ENCODE data around the gene ROR1.

The ROR1 gene

GRCh38 chr1:63875636-63876035 is 101.8 kb downstream of the ROR1 start:
- H3K27ac ChIP-seq, result no peak overlapping the region
- no peak for DNase-seq (ENCODE audit: low read depth, low spot score)

DNA sequence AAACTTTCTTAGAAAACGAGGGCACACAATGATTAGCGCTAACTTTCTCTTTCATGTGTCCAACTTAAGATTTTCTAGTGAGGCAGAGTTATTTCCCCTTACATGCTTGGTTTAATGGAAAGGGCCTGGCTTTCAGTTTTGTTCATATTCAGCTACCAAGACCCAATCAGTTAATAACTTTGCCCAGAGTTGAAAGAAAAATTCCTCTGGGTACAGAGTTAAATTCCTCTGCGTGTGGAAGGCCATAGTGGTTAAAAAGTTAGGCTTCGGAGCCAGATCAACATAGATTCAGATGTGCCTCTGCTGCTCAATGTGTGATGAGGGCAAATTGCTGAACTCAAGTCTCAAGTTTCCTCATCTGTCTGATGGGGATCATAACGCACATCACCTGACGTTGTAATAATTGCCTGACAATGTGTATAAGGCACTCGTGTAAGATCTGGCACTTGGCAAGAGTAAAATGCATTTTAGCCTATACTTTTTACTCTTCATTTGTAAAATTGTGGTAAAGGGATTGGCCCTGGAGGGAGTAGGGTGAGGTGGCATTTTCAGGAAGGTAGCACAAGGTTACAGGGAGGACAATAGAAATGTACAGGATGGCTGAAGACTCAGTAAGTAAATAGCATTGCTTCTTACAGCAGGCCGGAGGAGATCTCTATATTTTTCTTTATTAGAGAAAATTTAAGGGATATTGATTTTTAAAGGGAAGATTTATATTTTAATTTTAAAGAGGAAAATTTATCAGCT is 103.4 kb downstream of the ROR1 start:
- peak overlapping the region; percentile 19 for H3K27ac ChIP-seq

GRCh38 chr1:63877816-63878215 is 104.0 kb downstream of the ROR1 start:
- peak overlapping the region; percentile 19 for H3K27ac ChIP-seq
- DNase-seq (ENCODE audit: low read depth, low spot score), result peak; percentile 71

More for the DNA sequence above, 103.4 kb downstream of the ROR1 start:
- no peak for DNase-seq (ENCODE audit: low read depth, low spot score)

DNA sequence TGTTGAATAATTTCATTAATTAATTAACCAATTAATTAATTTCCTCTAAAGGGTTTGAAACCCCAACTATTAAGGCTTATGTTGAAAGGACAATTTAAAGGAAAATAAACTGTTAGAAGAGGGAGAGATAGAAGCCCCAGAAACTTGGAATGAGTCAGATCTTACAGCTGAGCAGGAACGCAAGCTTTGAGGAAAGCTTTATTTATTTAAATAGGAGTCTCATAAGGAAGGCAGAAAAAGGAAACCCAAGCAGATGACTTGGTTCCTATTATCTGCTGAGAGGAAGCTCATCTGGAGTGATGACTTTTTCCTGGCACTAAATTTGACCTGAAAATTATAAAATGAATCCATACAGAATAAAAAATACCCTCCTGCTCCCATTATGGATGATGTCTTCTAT is 105.1 kb downstream of the ROR1 start:
- DNase-seq (ENCODE audit: low read depth, low spot score), result no peak
- no peak overlapping the region for H3K27ac ChIP-seq

DNA sequence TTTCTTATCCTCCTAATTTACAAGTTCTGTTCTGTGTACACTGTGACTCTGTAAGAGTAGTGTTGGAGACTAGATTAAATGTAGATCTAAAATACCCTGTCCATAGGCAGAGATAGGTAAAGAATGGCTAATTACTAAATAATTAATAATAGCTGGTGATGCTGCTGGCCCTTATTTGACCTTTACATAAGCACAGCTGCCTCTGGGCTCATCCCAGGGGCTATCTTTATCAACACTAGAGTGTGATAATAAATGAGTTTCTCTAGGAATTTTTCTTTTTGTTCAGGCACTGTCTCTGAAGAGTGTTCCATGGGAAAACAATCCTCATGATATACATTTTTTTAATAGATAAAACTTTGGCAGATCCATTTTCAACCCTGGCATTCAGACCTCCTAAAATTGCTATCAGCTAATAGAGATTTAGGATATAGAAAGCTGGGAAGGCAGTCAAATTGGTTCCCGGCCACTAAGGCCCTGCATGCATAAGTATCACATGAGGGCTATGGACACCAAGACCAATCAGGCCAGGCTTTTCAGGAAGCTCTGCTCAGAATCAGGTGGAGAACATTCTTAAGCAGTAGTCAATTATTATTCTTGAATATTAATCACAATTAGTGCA is 107.2 kb downstream of the ROR1 start:
- no peak for DNase-seq (ENCODE audit: low read depth, low spot score)
- H3K27ac ChIP-seq, result no peak overlapping the region

GRCh38 chr1:63882048-63882704 is 108.4 kb downstream of the ROR1 start:
- DNase-seq (ENCODE audit: low read depth, low spot score), result no peak
- H3K27ac ChIP-seq, result no peak overlapping the region

DNA sequence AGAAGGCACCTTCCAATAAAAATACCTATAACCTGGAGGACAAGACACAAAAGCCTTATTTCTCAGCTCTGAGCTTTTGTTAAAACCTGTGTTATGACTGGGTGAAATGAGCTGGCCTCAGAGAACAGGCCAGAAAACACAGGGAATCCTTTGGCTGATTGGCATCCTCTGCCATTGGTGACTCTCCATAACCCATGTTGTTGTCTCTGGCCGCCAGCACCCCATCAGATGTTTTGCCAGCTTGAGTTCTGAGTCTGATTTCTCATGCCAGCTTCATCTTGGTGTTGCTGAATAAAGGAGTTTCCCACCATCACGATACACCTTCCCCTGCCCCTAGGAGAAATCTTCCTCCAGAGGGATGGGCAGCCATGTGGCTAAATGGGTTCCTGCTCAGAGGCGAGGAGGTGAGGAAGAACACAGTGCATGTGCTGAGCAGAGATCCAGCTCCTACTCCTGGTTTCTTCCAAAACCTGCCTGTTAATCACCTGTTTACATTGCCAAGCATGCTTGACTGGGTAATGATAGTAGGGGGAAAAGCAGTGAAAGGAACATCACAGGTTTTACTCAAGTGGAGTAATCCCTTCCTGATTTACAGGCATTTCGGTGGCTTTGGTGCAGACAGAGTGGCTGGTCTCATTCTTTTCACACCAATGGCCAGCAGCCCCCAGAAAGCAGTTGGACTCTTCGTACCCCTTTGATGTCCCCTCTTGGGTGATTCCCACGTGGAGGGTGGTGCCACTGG is 109.8 kb downstream of the ROR1 start:
- no peak for DNase-seq (ENCODE audit: low read depth, low spot score)

DNA sequence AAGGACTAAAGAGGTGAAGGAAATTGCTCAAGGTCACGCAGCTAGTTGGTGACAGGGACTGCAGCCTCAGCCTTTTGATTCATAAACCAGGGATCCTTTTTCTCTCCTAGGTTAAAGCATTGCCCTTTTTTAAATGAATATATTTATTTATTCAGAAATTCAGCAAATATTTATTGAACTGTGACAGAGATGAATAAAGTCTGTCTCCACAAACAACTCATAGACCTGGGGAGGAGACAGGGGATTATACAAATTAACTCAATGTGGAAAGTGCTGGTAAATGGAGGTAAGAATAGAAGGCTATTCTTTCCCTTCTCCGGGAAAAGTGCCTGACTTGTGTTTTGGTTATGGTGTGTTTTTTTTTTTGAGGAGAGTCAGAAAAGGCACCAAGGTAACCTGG is 110.7 kb downstream of the ROR1 start:
- no peak overlapping the region for H3K27ac ChIP-seq
- DNase-seq (ENCODE audit: low read depth, low spot score), result no peak

More for the DNA sequence above, 109.8 kb downstream of the ROR1 start:
- no peak overlapping the region for H3K27ac ChIP-seq

DNA sequence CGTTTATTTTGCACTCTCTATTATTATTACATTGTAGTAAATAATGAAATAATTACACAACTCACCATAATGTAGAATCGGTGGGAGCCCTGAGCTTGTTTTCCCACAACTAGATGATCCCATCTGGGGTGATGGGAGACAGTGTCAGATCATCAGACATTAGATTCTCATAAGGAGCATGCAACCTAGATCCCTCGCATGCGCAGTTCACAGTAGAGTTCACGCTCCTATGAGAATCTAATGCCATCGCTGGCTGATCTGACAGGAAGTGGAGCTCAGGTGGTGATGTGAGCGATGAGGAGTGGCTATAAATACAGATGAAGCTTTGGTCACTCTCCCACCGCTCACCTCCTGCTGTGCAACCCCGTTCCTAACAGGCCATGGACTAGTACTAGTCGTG is 112.1 kb downstream of the ROR1 start:
- DNase-seq (ENCODE audit: low read depth, low spot score), result no peak
- H3K27ac ChIP-seq, result no peak overlapping the region

DNA sequence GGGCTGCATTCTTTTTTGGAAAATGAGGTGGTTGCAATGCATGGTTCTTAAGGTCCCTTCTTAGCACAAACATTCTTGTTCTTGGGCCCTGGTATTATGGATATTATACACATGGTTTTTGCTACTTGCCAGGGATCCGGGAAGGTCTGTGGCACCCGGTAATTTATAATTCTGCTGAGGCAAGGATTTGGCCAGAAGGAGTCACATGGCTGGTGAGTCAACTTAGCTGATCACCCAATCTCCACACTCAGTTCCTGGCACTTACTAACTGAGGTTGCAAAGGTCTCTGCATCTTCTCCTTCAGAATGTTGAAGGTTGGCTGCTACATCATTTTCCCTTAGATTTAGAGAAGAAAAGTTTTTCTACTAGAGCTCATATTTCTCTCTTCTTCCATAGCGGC is 112.5 kb downstream of the ROR1 start:
- no peak for DNase-seq (ENCODE audit: low read depth, low spot score)

GRCh38 chr1:63887809-63888208 is 114.0 kb downstream of the ROR1 start:
- no peak overlapping the region for H3K27ac ChIP-seq
- no peak for DNase-seq (ENCODE audit: low read depth, low spot score)

More for the DNA sequence above, 112.5 kb downstream of the ROR1 start:
- H3K27ac ChIP-seq, result no peak overlapping the region

- DNase-seq (ENCODE audit: low read depth, low spot score), result no peak
- H3K27ac ChIP-seq, result no peak overlapping the region
These were observed 115.2 kb downstream of the ROR1 start for GRCh38 chr1:63888984-63889383.

DNA sequence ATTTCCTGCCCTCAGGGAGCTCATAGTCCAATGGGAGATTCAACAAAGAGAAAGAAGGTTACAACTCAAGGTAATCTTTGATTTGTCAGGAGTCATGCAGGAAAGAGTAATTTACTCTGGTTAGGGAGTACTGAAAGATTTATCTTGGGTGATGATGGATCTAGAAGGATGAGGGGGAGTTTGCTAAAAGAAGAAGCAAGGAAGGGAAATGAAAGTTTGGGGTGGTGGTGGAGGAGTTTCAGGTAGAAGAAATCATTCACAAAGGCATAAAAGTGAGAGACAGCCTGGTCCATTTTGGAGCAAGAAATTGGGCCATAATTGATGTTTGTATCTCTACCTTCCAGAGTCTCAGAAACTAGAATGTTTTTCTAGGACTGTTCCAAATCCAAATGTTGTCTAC is 116.7 kb downstream of the ROR1 start:
- H3K27ac ChIP-seq, result no peak overlapping the region
- no peak for DNase-seq (ENCODE audit: low read depth, low spot score)

GRCh38 chr1:63891060-63891690 is 117.4 kb downstream of the ROR1 start:
- no peak overlapping the region for H3K27ac ChIP-seq
- no peak for DNase-seq (ENCODE audit: low read depth, low spot score)

GRCh38 chr1:63892632-63893395 is 119.0 kb downstream of the ROR1 start:
- peak overlapping the region; percentile 5 for H3K27ac ChIP-seq
- peak; percentile 37 for DNase-seq (ENCODE audit: low read depth, low spot score)

- no peak overlapping the region for H3K27ac ChIP-seq
These were observed 120.2 kb downstream of the ROR1 start for GRCh38 chr1:63893976-63894375.

GRCh38 chr1:63894627-63895265 is 120.9 kb downstream of the ROR1 start:
- no peak for DNase-seq (ENCODE audit: low read depth, low spot score)
- H3K27ac ChIP-seq, result no peak overlapping the region

More at GRCh38 chr1:63893976-63894375, 120.2 kb downstream of the ROR1 start:
- DNase-seq (ENCODE audit: low read depth, low spot score), result peak; percentile 50

GRCh38 chr1:63896755-63897154 is 122.9 kb downstream of the ROR1 start:
- H3K27ac ChIP-seq, result no peak overlapping the region
- no peak for DNase-seq (ENCODE audit: low read depth, low spot score)

All from epithelial cell of prostate (primary cell).